Mucosa of descending colon (tissue), 3 donors: ENCODE results near the gene RBM20. TPM values are rescaled to one million over a fixed set of nuclear protein-coding genes. Genes with fewer than 3 reads are reported as not detected.

Source experiments
- ATAC-seq: fragments of 200-7000 bp; cut with Tn5 transposase; one replicate; pipeline ENCODE4 v1.9.1; 2020; ENCODE audit warnings: mild to moderate bottlenecking, moderate library complexity
- DNase-seq, 3 donors: peaks; one replicate each; pipeline ENCODE4 v3.0.0-alpha.2; 2020
- H3K36me3 ChIP-seq: fragments of 200-600 bp; one replicate; pipeline ENCODE4 v1.8.0; 2021; ENCODE audit warnings: low read depth, mild to moderate bottlenecking
- H3K4me1 ChIP-seq: fragments of 200-600 bp; one replicate; pipeline ENCODE4 v1.8.0; 2021; ENCODE audit warnings: low read depth, mild to moderate bottlenecking
- H3K4me3 ChIP-seq: fragments of 200-600 bp; one replicate; pipeline ENCODE4 v1.8.0; 2021; ENCODE audit warnings: mild to moderate bottlenecking
- H3K9me3 ChIP-seq: fragments of 200-600 bp; one replicate; pipeline ENCODE4 v1.8.0; 2021; ENCODE audit warnings: mild to moderate bottlenecking
- intact Hi-C, 2 donors: fragments of 100-400 bp; cut with DNase I in 1 of 2; cut with micrococcal nuclease in 1 of 2; formaldehyde crosslinking; loops; one replicate each; pipeline versions ENCODE4 v1.11.0 to v1.11.1; 2022; cut with DNase I, micrococcal nuclease
- total RNA-seq, 3 donors: library from RNA; stranded (reverse); fragmentation: NEBNext Ultra II Directional in 2 of 3; extraction: Animal tissue kit (Norgen Biotek cat#: 25700) in 2 of 3; gene quantifications; one replicate each; pipeline versions ENCODE4 v1.2.1 to v1.2.4, GENCODE V29; 2021 to 2023
- TF ChIP-seq, protein P1 (sequence below): fragments of 200-600 bp; IDR thresholded peaks from one replicate; pipeline ENCODE4 v1.8.0; 2022; ENCODE audit warnings: antibody characterized with exemption, mild to moderate bottlenecking
- donor health status: DM: no; HTN: no; CAD: no; lungs with moderate emphysema.
- donor health status: DM: no; HTN: no; CAD: no.
- donor health status: DM: no; HTN: yes; CAD: no.

RBM20 gene
- total RNA-seq, 3 donors from 2014 or later = 0.46 to 9.7 (median 2.0) TPM

DNA sequence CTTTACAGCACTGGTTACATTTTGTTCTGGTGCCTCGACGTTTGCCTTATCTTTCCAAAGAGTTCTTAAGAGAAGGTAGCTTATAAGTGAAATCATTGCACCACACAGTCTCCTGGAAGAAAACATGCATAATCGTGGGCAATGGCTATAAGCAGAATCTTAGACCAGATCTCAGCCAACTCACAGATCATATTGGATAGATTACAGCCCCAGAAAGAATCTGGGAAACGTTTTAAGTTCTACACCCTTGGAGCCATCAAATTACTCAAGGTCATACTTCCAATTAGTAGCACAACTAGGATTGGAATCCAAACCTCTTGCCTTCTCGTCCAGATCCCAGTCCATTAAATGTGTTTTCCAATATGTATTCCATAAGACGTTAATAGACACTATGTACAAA lies 218.8 kb downstream of the RBM20 start:
- Histone ChIP-seq H3K36me3 (no peaks in the 10 kb centered on the region), H3K4me1 (peaks cover 78% of the 10 kb centered on the region), H3K9me3 (no peaks in the 10 kb centered on the region), H3K4me3 (no peak overlapping the region)
- intact Hi-C loops = no loop called here
- DNase-seq (no peak), ATAC-seq (no peak)
- TF ChIP-seq, protein P1, sequence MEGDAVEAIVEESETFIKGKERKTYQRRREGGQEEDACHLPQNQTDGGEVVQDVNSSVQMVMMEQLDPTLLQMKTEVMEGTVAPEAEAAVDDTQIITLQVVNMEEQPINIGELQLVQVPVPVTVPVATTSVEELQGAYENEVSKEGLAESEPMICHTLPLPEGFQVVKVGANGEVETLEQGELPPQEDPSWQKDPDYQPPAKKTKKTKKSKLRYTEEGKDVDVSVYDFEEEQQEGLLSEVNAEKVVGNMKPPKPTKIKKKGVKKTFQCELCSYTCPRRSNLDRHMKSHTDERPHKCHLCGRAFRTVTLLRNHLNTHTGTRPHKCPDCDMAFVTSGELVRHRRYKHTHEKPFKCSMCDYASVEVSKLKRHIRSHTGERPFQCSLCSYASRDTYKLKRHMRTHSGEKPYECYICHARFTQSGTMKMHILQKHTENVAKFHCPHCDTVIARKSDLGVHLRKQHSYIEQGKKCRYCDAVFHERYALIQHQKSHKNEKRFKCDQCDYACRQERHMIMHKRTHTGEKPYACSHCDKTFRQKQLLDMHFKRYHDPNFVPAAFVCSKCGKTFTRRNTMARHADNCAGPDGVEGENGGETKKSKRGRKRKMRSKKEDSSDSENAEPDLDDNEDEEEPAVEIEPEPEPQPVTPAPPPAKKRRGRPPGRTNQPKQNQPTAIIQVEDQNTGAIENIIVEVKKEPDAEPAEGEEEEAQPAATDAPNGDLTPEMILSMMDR = no peak

DNA sequence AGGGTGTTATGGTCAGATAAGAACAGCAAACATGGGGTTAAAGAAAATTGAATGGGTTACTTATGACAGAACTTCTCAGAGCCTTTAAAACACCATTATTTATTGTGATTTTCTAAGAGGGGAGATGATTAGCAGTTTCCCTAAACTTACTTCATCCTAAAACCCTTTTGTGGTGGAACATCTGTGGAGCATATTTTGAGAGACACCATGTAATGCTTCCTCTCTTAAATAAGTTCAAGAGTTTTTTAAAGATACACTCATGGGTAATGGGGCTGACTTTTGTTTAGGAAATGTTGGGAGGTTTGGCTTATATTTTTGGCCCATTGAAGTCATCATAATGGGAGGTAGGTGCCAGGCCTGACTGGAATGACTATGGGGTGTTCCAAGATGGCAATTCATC lies 219.2 kb downstream of the RBM20 start:
- TF ChIP-seq, protein P1 = no peak
- Histone ChIP-seq H3K9me3 (no peaks in the 10 kb centered on the region), H3K4me1 (peaks cover 80% of the 10 kb centered on the region), H3K4me3 (no peak overlapping the region), H3K36me3 (no peaks in the 10 kb centered on the region)
- intact Hi-C loops = no loop called here
- ATAC-seq (no peak), DNase-seq (no peak)

DNA sequence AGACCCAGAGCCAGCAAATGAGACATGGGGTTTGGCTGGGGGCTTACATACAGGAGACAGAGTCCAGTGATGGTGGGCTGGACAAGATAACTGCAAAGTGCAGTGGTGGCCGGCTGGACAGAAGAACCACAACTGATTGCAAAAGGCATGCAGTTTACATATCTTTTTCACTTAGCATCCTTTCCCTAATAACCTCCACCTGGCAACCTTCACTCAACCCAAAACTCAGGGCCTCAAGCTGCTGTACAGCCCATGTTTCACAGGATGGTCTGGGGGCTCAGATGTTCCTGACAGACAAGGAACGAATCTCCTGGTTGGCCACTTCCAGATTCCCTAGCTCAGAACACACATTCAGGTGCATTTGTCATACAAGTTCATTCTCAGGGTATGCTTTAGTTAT lies 219.8 kb downstream of the RBM20 start:
- Histone ChIP-seq H3K4me3 (no peak overlapping the region), H3K9me3 (no peaks in the 10 kb centered on the region), H3K36me3 (no peaks in the 10 kb centered on the region), H3K4me1 (peaks cover 79% of the 10 kb centered on the region)
- no peak for ATAC-seq
- DNase-seq = no peak
- intact Hi-C loops = no loop called here
- TF ChIP-seq, protein P1 = no peak

DNA sequence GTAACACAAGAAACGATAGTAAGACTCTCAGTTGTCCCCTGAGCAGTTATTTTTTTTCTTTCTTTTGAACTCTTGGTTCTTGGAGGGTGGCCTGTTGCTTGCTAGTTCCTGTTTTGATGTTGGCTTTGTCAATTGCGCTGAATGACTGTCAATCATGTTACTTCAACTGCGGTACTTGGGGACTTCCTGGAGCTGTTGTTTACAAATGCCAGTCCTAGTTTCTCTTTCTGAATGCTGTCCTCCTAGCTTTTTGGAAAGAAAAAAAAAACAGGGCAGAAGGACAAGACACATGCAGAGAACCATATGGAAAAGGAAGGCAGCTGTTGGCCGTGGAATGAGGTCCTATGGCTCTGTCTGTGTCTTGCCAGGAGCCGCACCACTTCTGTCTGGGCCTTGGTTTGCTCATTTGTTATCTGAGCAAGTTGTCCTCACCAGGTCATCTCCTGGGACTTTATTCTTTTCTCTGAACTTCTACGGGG lies 220.6 kb downstream of the RBM20 start:
- H3K4me1 ChIP-seq = peaks cover 71% of the 10 kb centered on the region
- intact Hi-C loops = no loop called here
- TF ChIP-seq, protein P1 = no peak
- no peaks in the 10 kb centered on the region for H3K9me3 ChIP-seq
- DNase-seq (peak in 2 of 3 donors; percentile 39 to 69), ATAC-seq (peak; percentile 67)
- H3K4me3 ChIP-seq = no peak overlapping the region
- no peaks in the 10 kb centered on the region for H3K36me3 ChIP-seq

DNA sequence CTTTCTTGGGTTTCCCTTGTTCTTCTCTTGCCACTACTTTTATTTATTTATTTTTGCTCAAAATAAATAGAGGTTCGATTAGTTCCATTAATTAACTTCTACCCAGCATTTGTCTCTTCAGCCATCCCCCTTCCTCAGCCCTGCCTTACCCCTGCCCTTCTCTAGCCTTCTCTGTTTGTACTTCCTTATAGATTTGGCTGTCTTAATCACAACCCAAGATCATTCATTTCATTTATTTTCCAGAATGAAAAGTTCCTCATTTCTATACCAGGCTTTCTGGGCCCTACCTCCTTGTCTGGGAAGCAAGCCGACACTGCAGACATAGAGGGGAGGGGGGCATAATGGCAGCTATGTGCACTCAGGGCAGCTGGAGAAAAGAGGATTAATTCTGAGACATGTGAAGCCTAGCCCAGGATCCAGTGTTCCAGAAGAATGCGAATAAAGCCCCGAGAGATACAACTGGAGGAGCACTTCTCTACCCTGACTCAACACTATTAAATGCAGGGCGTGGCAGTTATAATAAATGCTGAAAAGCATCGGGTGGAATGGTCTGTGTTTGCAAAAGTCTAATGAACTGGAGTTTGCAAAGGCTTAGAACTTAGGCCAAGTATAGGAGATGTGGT lies 221.2 kb downstream of the RBM20 start:
- Histone ChIP-seq H3K4me3 (no peak overlapping the region), H3K4me1 (peaks cover 65% of the 10 kb centered on the region), H3K36me3 (no peaks in the 10 kb centered on the region), H3K9me3 (no peaks in the 10 kb centered on the region)
- peak in 1 of 3 donors; percentile 63 for DNase-seq
- TF ChIP-seq, protein P1 = no peak
- intact Hi-C loops = no loop called here
- peak; percentile 57 for ATAC-seq
